Suprapubic skin (tissue), 4 donors: ENCODE measurements around the gene F2RL1.

ENCODE experiments used
- EP300 ChIP-seq: sonication (generic); formaldehyde crosslinking; IDR thresholded peaks from one replicate; pipeline ENCODE4 v1.6.1; 2017; ENCODE audit warnings: antibody characterized with exemption
- POLR2A ChIP-seq, 2 donors: fragments of 450-650 bp; IDR thresholded peaks; one replicate each; pipeline ENCODE4 v1.6.1; 2017; ENCODE audit warnings: antibody characterized with exemption in 2 of 2, mild to moderate bottlenecking in 2 of 2, moderate library complexity in 2 of 2
- POLR2AphosphoS5 ChIP-seq, 3 donors: sonication (generic); formaldehyde crosslinking; IDR thresholded peaks; one replicate each; pipeline ENCODE4 v1.6.1; 2017; ENCODE audit warnings: antibody characterized with exemption in 3 of 3
- TF ChIP-seq, protein P1 (sequence below), 2 donors: fragments of 200-600 bp in 1 of 2; fragments of 450-650 bp in 1 of 2; sonication (generic) in 1 of 2; IDR thresholded peaks; one replicate each; pipeline ENCODE4 v1.5.1; 2016 to 2019; ENCODE audit warnings: antibody characterized with exemption in 2 of 2, mild to moderate bottlenecking in 1 of 2, moderate library complexity in 1 of 2

DNA sequence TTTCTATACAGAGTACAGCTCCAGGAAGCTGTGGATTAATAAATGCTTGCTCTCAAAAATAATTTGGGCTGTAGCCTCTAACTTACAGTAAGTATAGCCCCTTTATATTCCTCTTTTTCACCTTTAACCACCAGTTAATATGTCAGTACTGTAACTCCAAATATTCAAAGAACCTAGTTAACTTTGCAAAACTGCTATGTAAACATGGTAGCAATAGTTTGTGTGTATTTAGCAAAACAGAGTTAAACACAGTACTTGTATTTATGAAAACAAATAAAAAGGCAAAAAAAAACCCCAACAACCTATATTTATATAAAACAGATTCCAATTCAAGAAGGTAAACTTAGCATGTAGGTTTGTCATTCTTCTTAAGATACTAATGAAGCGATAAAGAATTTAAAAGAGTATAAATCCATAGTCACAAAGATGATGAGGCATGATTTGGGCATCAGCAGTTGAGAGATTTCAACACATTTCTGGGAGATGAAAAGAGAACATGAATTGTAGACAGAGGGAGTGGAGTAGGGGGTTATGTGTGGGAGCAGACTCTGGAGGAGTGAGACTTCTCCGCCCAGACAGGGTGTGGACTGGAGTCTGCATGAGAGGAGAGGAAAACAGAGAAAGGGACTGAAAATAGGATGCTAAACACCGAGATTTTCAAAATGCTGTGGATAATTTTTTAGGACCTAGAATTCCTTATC is 47.0 kb upstream of the F2RL1 start:
- TF ChIP-seq POLR2A (IDR thresholded peaks at IDR 0.05) (no peak), POLR2AphosphoS5 (IDR thresholded peaks at IDR 0.05) (no peak), EP300 (no peak)
- TF ChIP-seq, protein P1, sequence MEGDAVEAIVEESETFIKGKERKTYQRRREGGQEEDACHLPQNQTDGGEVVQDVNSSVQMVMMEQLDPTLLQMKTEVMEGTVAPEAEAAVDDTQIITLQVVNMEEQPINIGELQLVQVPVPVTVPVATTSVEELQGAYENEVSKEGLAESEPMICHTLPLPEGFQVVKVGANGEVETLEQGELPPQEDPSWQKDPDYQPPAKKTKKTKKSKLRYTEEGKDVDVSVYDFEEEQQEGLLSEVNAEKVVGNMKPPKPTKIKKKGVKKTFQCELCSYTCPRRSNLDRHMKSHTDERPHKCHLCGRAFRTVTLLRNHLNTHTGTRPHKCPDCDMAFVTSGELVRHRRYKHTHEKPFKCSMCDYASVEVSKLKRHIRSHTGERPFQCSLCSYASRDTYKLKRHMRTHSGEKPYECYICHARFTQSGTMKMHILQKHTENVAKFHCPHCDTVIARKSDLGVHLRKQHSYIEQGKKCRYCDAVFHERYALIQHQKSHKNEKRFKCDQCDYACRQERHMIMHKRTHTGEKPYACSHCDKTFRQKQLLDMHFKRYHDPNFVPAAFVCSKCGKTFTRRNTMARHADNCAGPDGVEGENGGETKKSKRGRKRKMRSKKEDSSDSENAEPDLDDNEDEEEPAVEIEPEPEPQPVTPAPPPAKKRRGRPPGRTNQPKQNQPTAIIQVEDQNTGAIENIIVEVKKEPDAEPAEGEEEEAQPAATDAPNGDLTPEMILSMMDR (IDR thresholded peaks at IDR 0.05) = no peak
